ENCODE results near the gene ADD3.

Gene ADD3

DNA sequence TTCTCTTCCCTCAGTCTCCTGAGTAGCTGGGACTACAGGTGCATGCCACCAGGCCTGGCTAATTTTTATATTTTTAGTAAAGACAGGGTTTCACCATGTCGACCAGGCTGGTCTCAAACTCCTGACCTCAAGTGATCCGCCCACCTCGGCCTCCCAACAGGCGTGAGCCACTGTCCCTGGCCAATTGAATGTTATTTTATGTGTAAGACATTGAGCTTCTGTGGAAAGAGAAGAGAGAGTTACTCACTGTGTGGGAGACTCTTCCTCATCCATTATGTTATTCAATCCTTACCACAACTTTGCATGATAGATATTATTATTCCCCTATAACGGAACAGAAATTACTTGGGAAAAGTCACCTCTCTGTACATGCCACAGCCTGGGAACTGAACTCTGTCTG is 167.0 kb downstream of the ADD3 start:
- H3K27me3 ChIP-seq (replicated peaks; ENCODE audit: control insufficient read depth, insufficient read depth, low read length), result peaks cover 10% of the 10 kb centered on the region
- H3K4me1 ChIP-seq (ENCODE audit: control insufficient read depth, insufficient read depth, low read length), result no peaks in the 10 kb centered on the region
- no peak for DNase-seq (ENCODE audit: low read depth)
- H3K36me3 ChIP-seq (ENCODE audit: control insufficient read depth, insufficient read depth, low read length, severe bottlenecking), result no peaks in the 10 kb centered on the region
- H3K4me3 ChIP-seq (ENCODE audit: low read length), result no peak overlapping the region
- H3K9me3 ChIP-seq (ENCODE audit: control insufficient read depth, low read length), result no peaks in the 10 kb centered on the region
- H3K9ac ChIP-seq (ENCODE audit: low read length), result no peak overlapping the region

DNA sequence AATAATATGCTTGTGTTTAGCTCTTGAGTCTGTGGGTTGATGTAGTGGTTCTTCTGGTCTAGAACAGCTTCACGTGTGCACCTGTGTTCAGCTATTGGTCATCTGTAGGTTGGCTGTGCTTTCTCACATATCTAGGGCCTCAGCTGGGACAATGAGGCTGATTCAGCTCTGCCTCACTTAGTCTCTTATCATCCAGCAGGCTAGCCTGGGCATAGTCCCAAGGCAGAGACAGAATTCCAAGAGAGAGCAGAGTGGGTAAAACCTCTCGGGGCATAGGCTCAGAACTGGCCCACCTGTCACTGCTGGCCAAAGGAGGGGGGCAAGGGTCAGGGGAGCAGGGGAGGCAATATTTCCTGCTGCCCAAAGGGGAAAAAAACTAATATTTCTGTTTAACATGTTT is 167.6 kb downstream of the ADD3 start:
- Histone ChIP-seq H3K4me3 (ENCODE audit: low read length) (no peak overlapping the region), H3K9me3 (ENCODE audit: control insufficient read depth, low read length) (no peaks in the 10 kb centered on the region), H3K9ac (ENCODE audit: low read length) (no peak overlapping the region), H3K36me3 (ENCODE audit: control insufficient read depth, insufficient read depth, low read length, severe bottlenecking) (no peaks in the 10 kb centered on the region), H3K4me1 (ENCODE audit: control insufficient read depth, insufficient read depth, low read length) (no peaks in the 10 kb centered on the region), H3K27me3 (replicated peaks; ENCODE audit: control insufficient read depth, insufficient read depth, low read length) (peaks cover 5% of the 10 kb centered on the region)
- no peak for DNase-seq (ENCODE audit: low read depth)

- Histone ChIP-seq H3K9me3 (ENCODE audit: control insufficient read depth, low read length) (no peaks in the 10 kb centered on the region), H3K4me3 (ENCODE audit: low read length) (no peak overlapping the region), H3K9ac (ENCODE audit: low read length) (no peak overlapping the region), H3K4me1 (ENCODE audit: control insufficient read depth, insufficient read depth, low read length) (no peaks in the 10 kb centered on the region), H3K27me3 (replicated peaks; ENCODE audit: control insufficient read depth, insufficient read depth, low read length) (no peaks in the 10 kb centered on the region), H3K36me3 (ENCODE audit: control insufficient read depth, insufficient read depth, low read length, severe bottlenecking) (no peaks in the 10 kb centered on the region)
- DNase-seq (ENCODE audit: low read depth), result no peak
These were observed 168.6 kb downstream of the ADD3 start for GRCh38 chr10:110176141-110177030.

DNA sequence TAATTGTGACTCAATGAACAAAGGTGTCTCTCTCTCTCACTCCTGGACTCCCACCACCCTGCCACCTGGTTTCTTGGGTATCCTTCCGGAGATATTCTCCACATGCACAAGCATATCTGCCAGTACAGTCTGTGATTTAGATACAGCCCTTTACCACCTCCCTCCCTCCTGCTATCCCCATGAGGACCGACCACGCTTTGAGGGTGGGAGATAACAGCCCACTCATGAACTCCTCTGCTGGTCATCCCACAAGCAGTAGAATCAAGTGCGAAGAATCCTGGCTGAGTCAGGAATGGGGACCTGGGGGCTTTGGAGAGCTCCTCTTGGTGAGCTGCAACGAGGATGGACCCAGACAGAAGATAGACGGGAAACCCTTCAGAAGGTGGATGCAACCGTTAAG is 171.4 kb downstream of the ADD3 start:
- Histone ChIP-seq H3K4me1 (ENCODE audit: control insufficient read depth, insufficient read depth, low read length) (no peaks in the 10 kb centered on the region), H3K9ac (ENCODE audit: low read length) (no peak overlapping the region), H3K4me3 (ENCODE audit: low read length) (no peak overlapping the region), H3K27me3 (replicated peaks; ENCODE audit: control insufficient read depth, insufficient read depth, low read length) (no peaks in the 10 kb centered on the region), H3K36me3 (ENCODE audit: control insufficient read depth, insufficient read depth, low read length, severe bottlenecking) (no peaks in the 10 kb centered on the region), H3K9me3 (ENCODE audit: control insufficient read depth, low read length) (no peaks in the 10 kb centered on the region)
- no peak for DNase-seq (ENCODE audit: low read depth)

- no peaks in the 10 kb centered on the region for H3K36me3 ChIP-seq (ENCODE audit: control insufficient read depth, insufficient read depth, low read length, severe bottlenecking)
- H3K27me3 ChIP-seq (replicated peaks; ENCODE audit: control insufficient read depth, insufficient read depth, low read length), result no peaks in the 10 kb centered on the region
- no peak overlapping the region for H3K9ac ChIP-seq (ENCODE audit: low read length)
- no peaks in the 10 kb centered on the region for H3K4me1 ChIP-seq (ENCODE audit: control insufficient read depth, insufficient read depth, low read length)
- no peak overlapping the region for H3K4me3 ChIP-seq (ENCODE audit: low read length)
- no peak for DNase-seq (ENCODE audit: low read depth)
- H3K9me3 ChIP-seq (ENCODE audit: control insufficient read depth, low read length), result no peaks in the 10 kb centered on the region
These were observed 173.7 kb downstream of the ADD3 start for GRCh38 chr10:110181451-110181850.

DNA sequence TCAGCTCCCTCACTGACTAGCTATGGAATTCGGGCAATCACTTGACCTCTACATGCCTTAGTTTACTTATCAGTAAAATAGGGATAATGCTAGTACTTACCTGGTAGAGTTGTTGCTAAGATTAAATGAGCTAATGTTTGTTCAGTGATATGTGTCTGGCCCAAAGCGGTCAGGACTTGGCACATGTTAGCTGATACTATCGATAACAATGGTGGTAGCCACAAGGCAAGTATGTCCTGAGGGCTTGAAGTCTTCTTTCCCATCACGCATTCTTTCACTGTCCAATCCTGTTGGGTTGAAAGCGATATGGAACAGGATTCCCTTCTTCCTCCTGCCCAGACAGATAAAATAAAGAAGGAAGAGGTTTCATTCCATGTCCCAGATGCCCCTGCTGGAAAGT is 174.1 kb downstream of the ADD3 start:
- Histone ChIP-seq H3K9me3 (ENCODE audit: control insufficient read depth, low read length) (no peaks in the 10 kb centered on the region), H3K27me3 (replicated peaks; ENCODE audit: control insufficient read depth, insufficient read depth, low read length) (no peaks in the 10 kb centered on the region), H3K9ac (ENCODE audit: low read length) (no peak overlapping the region), H3K36me3 (ENCODE audit: control insufficient read depth, insufficient read depth, low read length, severe bottlenecking) (no peaks in the 10 kb centered on the region), H3K4me3 (ENCODE audit: low read length) (no peak overlapping the region), H3K4me1 (ENCODE audit: control insufficient read depth, insufficient read depth, low read length) (no peaks in the 10 kb centered on the region)
- DNase-seq (ENCODE audit: low read depth), result no peak

- Histone ChIP-seq H3K9me3 (ENCODE audit: control insufficient read depth, low read length) (no peaks in the 10 kb centered on the region), H3K4me3 (ENCODE audit: low read length) (no peak overlapping the region), H3K9ac (ENCODE audit: low read length) (no peak overlapping the region), H3K4me1 (ENCODE audit: control insufficient read depth, insufficient read depth, low read length) (no peaks in the 10 kb centered on the region), H3K27me3 (replicated peaks; ENCODE audit: control insufficient read depth, insufficient read depth, low read length) (no peaks in the 10 kb centered on the region), H3K36me3 (ENCODE audit: control insufficient read depth, insufficient read depth, low read length, severe bottlenecking) (no peaks in the 10 kb centered on the region)
- DNase-seq (ENCODE audit: low read depth), result no peak
These were observed 176.6 kb downstream of the ADD3 start for GRCh38 chr10:110184398-110184797.

Measured in adipocyte (in vitro differentiated cells).